Measurements from ENCODE around the gene ZNF790.
"Not testable (repeated sequence)": the region's sequence is repeated elsewhere in the genome, so short reads cannot be mapped to it uniquely, and the experiment has no call there.

ZNF790 gene

DNA sequence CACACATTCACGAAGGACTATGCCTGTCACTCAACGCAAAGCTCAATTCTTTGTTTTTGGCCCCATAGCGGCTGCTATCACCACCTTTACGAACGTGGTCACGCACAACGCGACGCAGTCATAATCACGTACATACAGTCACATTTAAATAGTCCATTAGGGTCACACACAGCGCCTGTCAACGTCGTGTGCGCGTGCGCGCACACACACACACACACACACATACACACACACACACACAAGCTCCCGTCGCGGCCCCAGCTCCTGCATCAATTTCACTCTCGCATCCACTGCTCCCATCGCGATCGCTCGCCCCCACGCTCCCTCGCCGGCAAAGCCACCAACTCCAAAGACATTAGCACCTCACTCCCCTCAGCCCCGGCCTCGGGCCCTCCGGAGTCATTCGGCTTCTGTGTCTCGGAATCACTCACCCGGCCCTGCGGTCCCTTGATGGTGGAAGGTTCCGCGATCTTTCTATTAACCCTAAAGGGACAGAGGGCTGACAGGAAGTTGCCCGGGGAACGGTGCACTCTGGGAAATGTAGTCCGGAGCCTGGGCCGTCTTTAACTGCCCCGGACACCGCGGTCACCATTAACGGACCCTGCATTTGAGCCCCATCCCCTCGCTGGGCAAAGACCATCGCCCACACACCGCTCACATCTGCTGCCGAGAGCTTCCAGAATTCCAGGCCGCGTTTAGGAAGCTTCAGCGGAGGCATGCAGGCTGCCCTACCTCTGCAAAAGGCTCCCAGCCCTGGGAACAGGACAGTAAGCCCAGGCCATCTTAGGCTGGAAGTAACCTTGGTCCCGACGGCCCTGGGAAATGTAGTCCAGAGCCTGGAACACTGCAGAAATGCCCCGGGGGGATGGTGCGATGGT lies at the start of gene ZNF790:
Gene ZNF790 (minus strand): TSS at position 482 of the 878 bp plus-strand sequence. CDS start 12,768 bp downstream, outside the sequence.
- peak; percentile 71 to 72 for DNase-seq (ENCODE audit: low read depth in 2 of 2)

- no peak for DNase-seq (ENCODE audit: low read depth in 2 of 2)
Observed at GRCh38 chr19:36876993-36877938, 39.1 kb upstream of the ZNF790 start.

DNA sequence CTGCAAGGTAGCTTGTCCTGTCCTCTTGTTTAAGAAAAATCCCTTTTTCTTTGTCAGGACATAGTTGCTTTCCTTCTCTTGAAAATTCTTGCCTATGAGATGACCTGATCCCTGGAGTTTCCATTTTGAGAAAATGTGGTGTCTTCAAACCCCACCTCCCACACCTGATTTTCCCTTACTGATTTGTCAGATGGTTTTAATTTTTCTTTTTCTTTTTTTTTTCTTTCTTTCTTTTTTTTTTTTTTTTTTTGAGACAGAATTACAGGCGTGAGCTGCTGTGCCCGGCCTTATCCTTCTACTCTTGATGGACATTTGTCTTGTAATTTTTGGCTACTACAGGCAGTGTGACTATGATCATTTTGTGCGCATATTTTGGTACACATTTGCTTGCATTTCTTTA lies 13.7 kb upstream of the ZNF790 start:
- no peak for DNase-seq (ENCODE audit: low read depth in 2 of 2)

- peak; percentile 82 to 85 for DNase-seq (ENCODE audit: low read depth in 2 of 2)
Observed at GRCh38 chr19:36850559-36851442, 12.6 kb upstream of the ZNF790 start, which contains the start of gene ZNF345. ZNF345 (plus strand) TSS chr19:36850876; CDS start chr19:36876831, 25,955 bp downstream.

- peak; percentile 58 to 59 for DNase-seq (ENCODE audit: low read depth in 2 of 2)
Observed at GRCh38 chr19:36849701-36850558, 11.7 kb upstream of the ZNF790 start.

- DNase-seq (ENCODE audit: low read depth in 2 of 2) = no peak
Observed at GRCh38 chr19:36847968-36848367, 9.8 kb upstream of the ZNF790 start.

DNA sequence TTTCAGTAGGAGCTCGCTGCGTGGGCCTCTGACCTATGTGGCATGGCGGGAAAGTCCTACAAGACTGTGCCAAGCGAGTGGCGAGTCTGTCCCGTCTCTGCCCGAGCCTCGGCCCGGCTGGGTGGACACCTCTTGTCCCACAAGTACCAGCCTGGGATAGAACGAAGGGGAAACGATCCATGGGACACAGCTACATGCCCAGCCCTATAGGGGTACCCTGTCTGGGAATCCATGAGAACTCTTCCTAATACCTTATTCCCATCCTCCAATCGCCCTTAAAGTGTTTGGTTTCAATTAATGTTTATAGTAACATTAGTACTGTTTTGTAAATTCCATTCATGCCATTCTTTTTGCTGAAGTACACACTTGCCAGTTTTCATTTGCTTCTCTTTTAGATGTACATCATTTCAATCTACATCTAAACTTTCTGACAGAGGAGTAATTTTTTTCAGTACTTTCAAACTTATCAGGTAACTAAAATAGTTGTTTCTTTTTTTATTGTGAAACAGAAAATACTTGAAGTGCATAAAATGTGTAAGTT lies 667 bp upstream of the ZNF790 start:
- no peak for DNase-seq (ENCODE audit: low read depth in 2 of 2)

DNA sequence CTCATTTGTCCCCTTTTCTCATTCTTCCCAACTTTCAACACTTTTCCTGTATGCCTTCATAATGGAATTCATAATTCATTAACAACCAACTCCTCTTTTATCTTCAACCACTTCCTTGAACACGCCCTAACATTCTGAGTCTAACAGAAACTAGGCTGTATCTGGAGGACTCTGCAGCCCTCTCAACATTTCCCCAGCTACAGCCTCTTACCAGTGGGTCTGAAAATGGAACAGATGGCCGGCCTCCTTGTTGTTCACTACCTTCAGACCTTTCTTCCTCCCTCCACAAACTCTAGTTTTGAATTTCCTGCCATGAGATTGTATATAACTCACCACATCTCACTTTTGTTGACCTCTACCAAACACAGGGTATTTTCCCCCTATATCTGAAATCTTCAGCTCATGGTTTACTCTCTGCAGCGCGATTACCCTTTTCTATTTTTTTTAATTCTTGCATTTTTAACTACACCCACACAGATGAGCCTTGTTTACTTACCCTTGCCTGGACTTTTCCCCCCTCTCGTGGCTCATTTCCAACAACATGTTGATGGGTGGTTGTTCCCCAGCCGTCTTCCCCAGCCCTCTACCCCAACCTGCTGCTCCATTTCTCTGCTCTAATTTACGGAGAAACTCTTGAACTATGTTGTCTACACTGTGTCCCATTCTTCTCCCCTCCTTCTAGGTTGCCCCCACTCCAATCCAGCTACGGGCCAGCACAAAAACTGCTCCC lies 846 bp downstream of the ZNF790 start:
- DNase-seq (ENCODE audit: low read depth in 2 of 2) = no peak

GRCh38 chr19:36833430-36833829 lies 4.8 kb downstream of the ZNF790 start:
- no peak for DNase-seq (ENCODE audit: low read depth in 2 of 2)

- no peak for DNase-seq (ENCODE audit: low read depth in 2 of 2)
Observed at GRCh38 chr19:36821758-36822157, 16.4 kb downstream of the ZNF790 start.

DNA sequence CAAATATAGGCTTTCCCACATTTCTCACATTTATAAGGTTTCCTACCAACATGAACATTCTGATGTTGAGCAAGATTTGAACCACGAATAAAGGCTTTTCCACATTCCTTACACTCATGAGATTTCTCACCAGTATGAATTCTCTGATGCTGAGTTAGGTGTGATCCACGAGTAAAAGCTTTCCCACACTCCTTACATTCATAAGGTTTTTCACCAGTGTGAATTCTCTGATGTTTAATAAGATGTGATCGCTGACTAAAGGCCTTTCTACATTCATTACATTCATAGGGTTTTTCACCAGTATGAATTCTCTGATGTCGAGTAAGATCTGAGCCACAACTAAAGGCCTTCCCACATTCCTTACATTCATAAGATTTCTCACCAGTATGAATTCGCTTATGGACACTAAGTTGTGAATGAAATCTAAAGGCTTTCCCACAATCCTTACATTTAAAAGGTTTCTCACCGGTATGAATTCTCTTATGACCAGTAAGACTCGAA lies 19.0 kb downstream of the ZNF790 start:
- no peak for DNase-seq (ENCODE audit: low read depth in 2 of 2)

GRCh38 chr19:36807029-36807428 lies 31.2 kb downstream of the ZNF790 start:
- DNase-seq (ENCODE audit: low read depth in 2 of 2) = no peak

DNA sequence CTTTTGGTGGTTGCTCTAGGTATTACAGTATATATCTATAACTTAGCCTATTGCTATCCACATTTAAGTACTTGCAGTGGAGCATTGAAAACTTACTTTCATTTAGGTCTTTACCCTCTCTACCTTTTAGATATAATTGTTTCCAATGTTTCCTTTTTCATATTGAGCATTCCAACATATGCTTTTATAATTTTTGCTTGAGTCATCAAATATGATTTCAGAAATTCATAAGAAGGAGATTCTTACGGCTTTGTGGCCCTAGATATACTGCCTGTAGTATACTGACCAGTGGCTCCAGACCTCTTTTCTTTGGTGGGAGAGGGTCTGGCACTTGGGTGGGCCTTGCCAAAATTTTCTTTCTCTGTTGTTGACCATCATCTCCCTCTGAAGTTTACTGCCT lies 32.8 kb downstream of the ZNF790 start:
- no peak for DNase-seq (ENCODE audit: low read depth in 2 of 2)

- DNase-seq (ENCODE audit: low read depth in 2 of 2) = no peak
Observed at GRCh38 chr19:36797786-36798108, 40.4 kb downstream of the ZNF790 start.

- DNase-seq (ENCODE audit: low read depth in 2 of 2) = no peak
Observed at GRCh38 chr19:36796714-36796992, 41.5 kb downstream of the ZNF790 start.

DNA sequence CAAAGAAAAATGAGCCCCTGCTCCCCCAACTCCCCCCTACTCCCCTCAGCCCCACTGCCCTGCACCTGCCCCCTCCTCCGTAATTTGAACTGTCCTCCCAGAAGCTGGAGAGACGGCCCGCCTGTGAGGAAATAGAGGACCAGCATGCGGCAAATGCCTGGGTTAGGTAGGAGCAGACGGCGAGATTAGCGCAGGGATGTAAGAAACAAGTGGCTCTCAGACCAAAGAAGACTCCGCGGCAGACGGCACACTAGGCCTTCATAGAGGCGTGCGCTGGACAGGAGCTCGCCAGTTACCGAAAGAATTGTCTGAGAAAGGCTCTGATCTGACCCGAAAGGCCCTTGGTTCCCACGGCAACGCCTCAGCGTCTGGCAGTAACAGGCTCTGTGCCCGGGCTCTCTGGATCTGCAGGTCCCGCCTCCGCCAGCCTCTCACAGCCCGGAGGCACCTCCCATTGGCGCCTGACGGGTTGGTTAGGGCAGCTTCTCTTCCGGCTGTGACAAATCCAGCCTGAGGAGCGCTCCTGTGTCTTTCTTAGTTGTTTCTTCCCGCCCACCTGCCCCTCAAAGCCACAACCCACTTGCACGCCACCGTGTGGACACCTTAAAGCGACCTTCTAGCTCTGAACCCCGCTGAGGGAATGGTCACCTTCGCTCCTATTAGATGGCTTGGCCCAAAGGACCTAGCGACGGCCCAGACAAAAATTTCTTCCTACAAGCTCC lies 46.6 kb downstream of the ZNF790 start:
- DNase-seq (ENCODE audit: low read depth in 2 of 2) = not testable (repeated sequence)

- no peak for DNase-seq (ENCODE audit: low read depth in 2 of 2)
Observed at GRCh38 chr19:36775768-36776167, 62.4 kb downstream of the ZNF790 start.

DNA sequence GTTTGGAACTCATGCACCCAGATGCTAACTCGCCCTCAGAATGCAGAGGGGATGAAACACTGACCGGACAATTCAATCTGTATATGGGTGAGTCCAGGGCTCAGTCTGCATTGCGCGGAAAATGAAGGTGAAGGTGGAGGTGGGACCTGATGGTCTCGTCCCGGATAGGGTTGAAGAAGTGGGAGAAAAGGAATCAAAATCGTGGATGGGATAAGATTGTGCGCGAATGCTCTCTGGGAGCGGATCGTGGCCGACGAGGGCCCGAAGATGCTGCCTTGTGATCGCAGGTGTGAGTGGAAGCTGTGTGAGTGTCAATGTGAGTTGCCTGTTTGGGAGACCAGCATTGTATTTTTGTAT lies 65.0 kb downstream of the ZNF790 start:
- DNase-seq (ENCODE audit: low read depth in 2 of 2) = no peak
